Activated CD8-positive, alpha-beta T cell treated with anti-CD3 and anti-CD28 coated beads, Interleukin-2, amount 10 ng/mL, durations not matched to agents 7 days and 5 days (primary cell): ENCODE measurements around the gene ITPR1. TPM values are rescaled to one million over a fixed set of nuclear protein-coding genes. Genes with fewer than 3 reads are reported as not detected.

Experiments
- ATAC-seq: fragments of 150-1000 bp; cut with Tn5 transposase; one replicate; pipeline ENCODE4 v1.10.0; 2021; ENCODE audit warnings: moderate library complexity
- CTCF ChIA-PET: fragments of 350-600 bp; sonication (Branson Sonifier 250); formaldehyde crosslinking; loops from one replicate; lab custom pipeline; 2021; ENCODE audit warnings: antibody characterized with exemption; lab: Charles Lee
- POLR2A ChIA-PET: fragments of 350-600 bp; sonication (Branson Sonifier 250); formaldehyde crosslinking; loops from one replicate; lab custom pipeline; 2021; ENCODE audit warnings: antibody characterized with exemption; lab: Charles Lee
- DNase-seq: peaks from one replicate; pipeline ENCODE4 v3.0.0-alpha.2; 2020
- H3K27ac Mint-ChIP-seq: one replicate; pipeline ENCODE4 v1.8.0; 2021; ENCODE audit warnings: mild to moderate bottlenecking, mixed read lengths
- H3K27me3 Mint-ChIP-seq: one replicate; pipeline ENCODE4 v1.8.0; 2021; ENCODE audit warnings: low read depth, mixed read lengths
- H3K36me3 Mint-ChIP-seq: one replicate; pipeline ENCODE4 v1.8.0; 2021; ENCODE audit warnings: low read depth, mixed read lengths
- H3K4me1 Mint-ChIP-seq: one replicate; pipeline ENCODE4 v1.8.0; 2021; ENCODE audit warnings: low read depth, mixed read lengths
- H3K4me3 Mint-ChIP-seq: one replicate; pipeline ENCODE4 v1.8.0; 2021; ENCODE audit warnings: mild to moderate bottlenecking, mixed read lengths
- H3K9me3 Mint-ChIP-seq: one replicate; pipeline ENCODE4 v1.8.0; 2022; ENCODE audit warnings: mixed read lengths; ENCODE audit not compliant: insufficient read depth
- total RNA-seq, 2 experiments: library from RNA; stranded (reverse); gene quantifications; one replicate each; pipeline ENCODE4 v1.2.3, GENCODE V29; 2021

The ITPR1 gene
- total RNA-seq, 2 experiments from 2014 or later, result 53.8 to 57.3 TPM

- Mint-ChIP-seq H3K4me3 (no peak overlapping the region), H3K4me1 (peaks cover 72% of the 10 kb centered on the region), H3K27me3 (no peaks in the 10 kb centered on the region), H3K9me3 (peaks cover 31% of the 10 kb centered on the region), H3K27ac (peak overlapping the region; percentile 97), H3K36me3 (peaks cover 79% of the 10 kb centered on the region)
- ATAC-seq (no peak), DNase-seq (no peak)
- CTCF ChIA-PET, result interaction anchor here (0.7 to 1.7 kb wide), 3 partner anchors 11 to 30 kb away, joined by 3 to 6 read pairs (median 3); no protein-coding TSS in a partner anchor
- POLR2A ChIA-PET, result interaction anchor here (0.6 kb wide), 1 partner anchor 227 kb away, joined by 4 read pairs; no protein-coding TSS in a partner anchor
Measured at GRCh38 chr3:4741404-4742307, 248.5 kb downstream of the ITPR1 start.

- H3K4me1 Mint-ChIP-seq, result peaks cover 65% of the 10 kb centered on the region
Measured at GRCh38 chr3:4742359-4742758, 249.2 kb downstream of the ITPR1 start.

DNA sequence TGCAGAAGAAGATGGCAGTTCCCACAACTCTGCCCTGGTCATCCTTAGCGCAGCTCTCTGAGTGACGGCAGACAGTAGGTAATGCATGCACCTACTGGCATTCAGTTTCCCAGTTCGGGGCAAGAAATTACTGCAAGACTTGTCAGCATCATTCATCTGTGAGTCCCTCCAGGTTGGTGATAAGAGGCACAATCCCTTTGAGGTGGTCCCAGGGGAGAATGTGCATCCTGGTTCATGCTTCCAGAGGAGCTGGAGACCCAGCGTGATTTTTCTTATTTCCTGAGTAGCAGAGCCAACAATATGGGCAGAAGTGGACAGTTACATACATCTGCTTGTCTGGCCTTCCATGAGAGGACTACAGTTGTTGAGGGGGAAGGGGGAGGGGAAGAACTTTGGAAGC lies 250.2 kb downstream of the ITPR1 start:
- ChIA-PET POLR2A (interaction anchor here (1.1 kb wide), 1 partner anchor 237 kb away, joined by 3 read pairs; no protein-coding TSS in a partner anchor), CTCF (no interaction called here)
- Mint-ChIP-seq H3K9me3 (peaks cover 15% of the 10 kb centered on the region), H3K27ac (peak overlapping the region; percentile 7), H3K27me3 (no peaks in the 10 kb centered on the region), H3K4me1 (peaks cover 55% of the 10 kb centered on the region), H3K36me3 (peaks cover 74% of the 10 kb centered on the region), H3K4me3 (no peak overlapping the region)
- ATAC-seq (no peak), DNase-seq (no peak)

More at GRCh38 chr3:4742359-4742758, 249.2 kb downstream of the ITPR1 start:
- Mint-ChIP-seq H3K9me3 (peaks cover 25% of the 10 kb centered on the region), H3K4me3 (no peak overlapping the region), H3K27me3 (no peaks in the 10 kb centered on the region), H3K27ac (no peak overlapping the region), H3K36me3 (peaks cover 79% of the 10 kb centered on the region)
- ChIA-PET CTCF (interaction anchor here (1.1 to 1.7 kb wide), 2 partner anchors 10 to 31 kb away, joined by 3 to 6 read pairs; no protein-coding TSS in a partner anchor), POLR2A (interaction anchor here (1.1 kb wide), 1 partner anchor 238 kb away, joined by 3 read pairs; no protein-coding TSS in a partner anchor)
- ATAC-seq, result no peak
- DNase-seq, result no peak

GRCh38 chr3:4744405-4745234 lies 251.5 kb downstream of the ITPR1 start:
- POLR2A ChIA-PET, result no interaction called here
- Mint-ChIP-seq H3K4me3 (no peak overlapping the region), H3K27ac (no peak overlapping the region), H3K36me3 (peaks cover 73% of the 10 kb centered on the region), H3K4me1 (peaks cover 55% of the 10 kb centered on the region), H3K9me3 (peaks cover 11% of the 10 kb centered on the region), H3K27me3 (no peaks in the 10 kb centered on the region)
- ATAC-seq (no peak), DNase-seq (no peak)
- CTCF ChIA-PET, result no interaction called here

GRCh38 chr3:4745235-4745610 lies 252.1 kb downstream of the ITPR1 start:
- H3K27me3 Mint-ChIP-seq, result no peaks in the 10 kb centered on the region
- ChIA-PET CTCF (no interaction called here), POLR2A (no interaction called here)
- ATAC-seq (no peak), DNase-seq (no peak)
- H3K36me3 Mint-ChIP-seq, result peaks cover 71% of the 10 kb centered on the region
- H3K4me1 Mint-ChIP-seq, result peaks cover 54% of the 10 kb centered on the region
- no peak overlapping the region for H3K27ac Mint-ChIP-seq
- H3K4me3 Mint-ChIP-seq, result no peak overlapping the region
- peaks cover 5% of the 10 kb centered on the region for H3K9me3 Mint-ChIP-seq

DNA sequence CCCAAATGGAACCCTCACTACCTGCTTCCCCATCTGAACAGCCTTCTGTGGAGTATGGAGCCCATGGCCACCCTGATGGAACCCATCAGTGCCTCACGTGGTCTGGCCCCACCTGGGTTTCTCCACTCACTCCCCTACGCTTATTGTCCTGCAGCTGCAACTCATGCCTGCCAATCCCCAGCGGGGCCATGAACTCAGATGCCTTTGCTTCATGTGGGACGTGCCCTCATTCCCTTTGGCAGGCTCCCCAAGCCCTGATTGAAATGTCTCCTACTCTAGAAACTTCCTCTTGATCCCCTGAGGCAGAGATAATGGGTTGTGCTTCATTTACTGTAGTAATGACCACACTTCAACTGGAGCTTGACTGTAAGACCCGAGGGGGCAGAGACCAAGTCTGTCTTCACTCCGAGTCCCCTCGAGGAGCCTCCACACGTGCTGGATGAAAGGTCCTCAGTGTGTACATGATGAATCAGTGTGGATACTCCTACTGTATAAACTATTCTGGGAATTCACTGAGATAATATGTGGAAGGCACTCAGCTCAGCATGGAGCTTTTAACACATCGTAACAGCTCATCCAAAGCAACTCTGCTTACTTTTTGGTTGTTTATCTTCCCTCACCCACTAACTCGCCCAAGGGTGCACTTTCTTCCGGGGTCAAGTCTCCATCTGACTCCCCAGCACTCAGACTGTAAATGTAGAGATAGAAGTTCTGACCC lies 253.3 kb downstream of the ITPR1 start:
- Mint-ChIP-seq H3K9me3 (no peaks in the 10 kb centered on the region), H3K36me3 (peaks cover 69% of the 10 kb centered on the region), H3K4me1 (peaks cover 54% of the 10 kb centered on the region), H3K4me3 (no peak overlapping the region), H3K27ac (no peak overlapping the region), H3K27me3 (no peaks in the 10 kb centered on the region)
- no peak for DNase-seq
- no peak for ATAC-seq
- ChIA-PET CTCF (no interaction called here), POLR2A (interaction anchor here (0.6 to 1.4 kb wide), 2 partner anchors 42 to 237 kb away, joined by 3 read pairs; no protein-coding TSS in a partner anchor)

DNA sequence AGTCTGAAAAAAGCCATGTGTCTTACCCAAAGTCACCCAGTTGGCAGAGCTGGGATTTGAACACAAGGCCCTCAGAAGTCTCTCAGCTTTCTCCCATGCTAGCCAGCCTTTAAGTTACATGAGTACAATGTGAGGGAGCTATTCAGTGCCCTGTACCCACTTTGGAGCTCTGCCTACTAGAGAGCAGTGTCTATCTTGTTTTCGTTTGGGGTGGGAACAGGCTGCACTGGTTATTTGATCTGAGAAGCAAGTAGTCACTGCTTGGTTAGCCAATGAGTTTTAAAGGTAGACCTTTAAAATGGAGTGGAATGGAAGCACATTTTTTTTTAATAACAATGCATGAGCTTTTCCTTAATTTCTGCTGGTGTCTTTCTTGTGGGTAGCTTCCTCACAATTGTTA lies 255.0 kb downstream of the ITPR1 start:
- DNase-seq (no peak), ATAC-seq (no peak)
- H3K36me3 Mint-ChIP-seq, result peaks cover 73% of the 10 kb centered on the region
- no peaks in the 10 kb centered on the region for H3K27me3 Mint-ChIP-seq
- peaks cover 5% of the 10 kb centered on the region for H3K9me3 Mint-ChIP-seq
- peaks cover 59% of the 10 kb centered on the region for H3K4me1 Mint-ChIP-seq
- ChIA-PET POLR2A (interaction anchor here (1.2 to 1.4 kb wide), 3 partner anchors 40 to 236 kb away, joined by 3 read pairs; partner anchors contain the start of gene BHLHE40), CTCF (interaction anchor here (1.0 to 1.9 kb wide), 3 partner anchors 8 to 224 kb away, joined by 3 to 7 read pairs (median 3); no protein-coding TSS in a partner anchor)
- H3K27ac Mint-ChIP-seq, result no peak overlapping the region
- H3K4me3 Mint-ChIP-seq, result no peak overlapping the region

DNA sequence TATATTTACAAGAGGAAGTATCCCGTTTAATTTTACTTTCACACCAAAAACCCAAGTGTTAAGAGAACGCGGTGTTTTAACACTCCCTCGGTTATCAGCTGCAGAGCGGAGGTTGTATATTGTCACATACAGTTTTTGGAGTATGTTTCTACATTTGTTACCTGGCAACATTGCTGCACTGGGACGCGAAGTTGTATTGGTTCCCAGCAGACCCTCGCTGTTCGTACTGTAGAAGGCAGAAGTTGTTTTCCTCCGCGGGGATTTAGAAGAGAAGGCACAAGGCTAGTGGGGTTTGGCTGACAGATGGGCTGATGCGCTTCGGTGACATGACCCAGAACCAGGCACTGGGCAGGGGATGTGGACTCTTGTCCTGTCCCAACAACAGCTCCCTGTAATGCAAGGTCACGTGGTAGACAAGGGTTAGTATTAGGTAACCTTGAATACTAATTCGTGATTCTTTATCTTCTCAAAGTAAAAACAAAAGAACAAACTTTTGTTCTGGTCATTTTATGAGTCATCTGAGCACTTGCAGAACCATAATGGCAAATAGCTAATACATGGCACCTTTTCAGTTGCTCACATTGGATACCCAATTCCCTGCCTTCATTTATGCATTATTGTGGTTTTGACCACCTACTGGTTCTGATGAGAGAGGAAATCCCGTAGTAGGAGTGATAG lies 255.7 kb downstream of the ITPR1 start:
- H3K27me3 Mint-ChIP-seq, result no peaks in the 10 kb centered on the region
- no peak for DNase-seq
- ATAC-seq, result no peak
- no peak overlapping the region for H3K27ac Mint-ChIP-seq
- CTCF ChIA-PET, result interaction anchor here (0.7 to 1.9 kb wide), 5 partner anchors 9 to 228 kb away, joined by 3 to 7 read pairs (median 3); no protein-coding TSS in a partner anchor
- no peak overlapping the region for H3K4me3 Mint-ChIP-seq
- peaks cover 74% of the 10 kb centered on the region for H3K36me3 Mint-ChIP-seq
- POLR2A ChIA-PET, result interaction anchor here (1.3 kb wide), 1 partner anchor 235 kb away, joined by 3 read pairs; no protein-coding TSS in a partner anchor
- H3K9me3 Mint-ChIP-seq, result peaks cover 5% of the 10 kb centered on the region
- peaks cover 66% of the 10 kb centered on the region for H3K4me1 Mint-ChIP-seq

DNA sequence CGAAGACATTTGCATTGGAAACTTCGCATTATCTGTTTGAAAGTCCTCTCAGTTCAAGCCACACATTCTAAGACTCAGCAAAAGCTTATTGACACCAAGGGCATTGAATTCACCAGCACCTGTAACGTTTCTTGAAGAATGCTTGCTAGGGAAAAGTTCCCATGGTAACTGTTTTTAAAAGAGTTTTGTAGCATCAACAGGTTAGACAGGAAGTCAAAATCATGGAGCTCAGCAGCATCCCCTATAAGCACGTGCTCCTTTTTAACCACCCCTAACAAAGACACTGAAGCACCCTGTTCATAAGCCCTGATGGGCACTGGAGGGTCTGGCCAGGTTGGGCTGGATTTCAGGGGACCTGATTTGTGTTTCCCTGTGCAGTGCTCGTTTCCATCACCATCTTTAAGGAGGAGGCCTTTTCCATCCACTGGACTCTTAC lies 256.4 kb downstream of the ITPR1 start:
- H3K9me3 Mint-ChIP-seq, result peaks cover 5% of the 10 kb centered on the region
- no peak for ATAC-seq
- no peaks in the 10 kb centered on the region for H3K27me3 Mint-ChIP-seq
- H3K4me1 Mint-ChIP-seq, result peaks cover 70% of the 10 kb centered on the region
- H3K4me3 Mint-ChIP-seq, result no peak overlapping the region
- DNase-seq, result no peak
- POLR2A ChIA-PET, result no interaction called here
- CTCF ChIA-PET, result interaction anchor here (0.8 to 1.9 kb wide), 3 partner anchors 9 to 38 kb away, joined by 3 to 7 read pairs (median 3); no protein-coding TSS in a partner anchor
- no peak overlapping the region for H3K27ac Mint-ChIP-seq
- H3K36me3 Mint-ChIP-seq, result peaks cover 77% of the 10 kb centered on the region

DNA sequence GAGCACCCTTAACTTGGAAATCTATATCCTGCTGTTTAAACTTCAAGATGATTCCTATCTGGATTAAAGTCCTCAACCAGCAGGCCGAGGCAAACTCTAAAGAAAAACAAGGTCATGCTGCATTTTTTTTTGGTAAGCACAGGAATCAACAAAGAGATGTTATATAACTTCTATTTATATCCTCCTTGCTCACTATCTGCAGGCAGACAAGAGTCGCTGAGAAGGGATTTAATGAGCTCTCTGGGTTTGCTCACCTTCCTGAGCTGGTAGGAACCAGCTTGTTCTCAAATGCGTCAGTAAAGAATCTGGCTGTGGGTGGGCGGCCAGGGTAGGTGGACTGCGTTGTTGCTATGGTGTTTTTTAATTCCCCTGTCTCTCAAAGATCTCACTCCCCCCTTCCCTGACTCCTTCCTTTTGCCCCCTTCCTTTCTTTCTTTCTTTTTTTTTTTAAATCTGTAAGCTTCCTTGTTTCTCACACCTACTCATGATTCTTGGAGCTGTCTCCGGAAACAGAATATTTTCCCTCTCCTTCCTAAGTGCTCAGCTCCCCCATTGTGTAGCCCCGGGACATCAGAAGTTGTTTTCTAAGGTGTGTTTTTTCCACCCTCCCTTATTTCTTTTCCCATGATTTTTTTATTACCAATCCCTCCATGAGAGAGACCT lies 257.3 kb downstream of the ITPR1 start:
- Mint-ChIP-seq H3K27ac (peak overlapping the region; percentile 41), H3K9me3 (peaks cover 5% of the 10 kb centered on the region), H3K36me3 (peaks cover 78% of the 10 kb centered on the region), H3K4me3 (no peak overlapping the region), H3K27me3 (no peaks in the 10 kb centered on the region), H3K4me1 (peaks cover 68% of the 10 kb centered on the region)
- ATAC-seq (no peak), DNase-seq (no peak)
- ChIA-PET POLR2A (interaction anchor here (0.6 to 0.7 kb wide), 3 partner anchors 9 to 1455 kb away, joined by 3 to 4 read pairs (median 3); no protein-coding TSS in a partner anchor), CTCF (no interaction called here)
